Endothelial cell of umbilical vein (primary cell): Measurements from ENCODE around the gene IL9. TPM values are rescaled to one million over a fixed set of nuclear protein-coding genes. Genes with fewer than 3 reads are reported as not detected.

Source experiments
- BruUV-seq: library from RNA; stranded (reverse); fragments of 400-500 nt; replicated peaks from 2 replicates; lab custom pipeline; 2021; lab: Mats Ljungman, UMichigan
- CTCF ChIA-PET: fragments of 300-600, 350-600 bp; sonication (Branson Sonifier 250); formaldehyde crosslinking; loops from one replicate; lab custom pipeline; 2021; ENCODE audit warnings: antibody characterized with exemption, inconsistent platforms; lab: Charles Lee
- POLR2A ChIA-PET: fragments of 300-600, 350-600 bp; sonication (Branson Sonifier 250); formaldehyde crosslinking; loops from one replicate; lab custom pipeline; 2021; ENCODE audit warnings: antibody characterized with exemption, inconsistent platforms; lab: Charles Lee
- DNase-seq: peaks from one replicate; pipeline ENCODE4 v3.0.0-alpha.2; 2011; ENCODE audit warnings: low read depth, low spot score
- FAIRE-seq: peaks from 2 replicates; lab custom pipeline; 2011; peaks lifted over from hg19 to GRCh38; lab: Jason Lieb, UNC
- H2AFZ ChIP-seq: 2 replicates; pipeline ENCODE4 v1.6.0; 2012; ENCODE audit warnings: low read depth, low read length, control low read depth, inconsistent platforms
- H3K27ac ChIP-seq: 2 replicates; pipeline ENCODE4 v1.5.1; 2011; ENCODE audit warnings: low read depth, mild to moderate bottlenecking, control low read depth, low read length, moderate library complexity; ENCODE audit not compliant: insufficient read depth
- H3K27me3 ChIP-seq, 2 experiments: 2 replicates each; pipeline versions ENCODE4 v1.6.0 to v1.6.1; 2011; ENCODE audit warnings: low read length in 2 of 2, mixed read lengths in 1 of 2; ENCODE audit not compliant: control insufficient read depth in 2 of 2, insufficient read depth in 2 of 2
- H3K36me3 ChIP-seq, 2 experiments: 2 replicates in 1 of 2; 3 replicates in 1 of 2; pipeline ENCODE4 v1.5.1; 2011; ENCODE audit warnings: low read length in 2 of 2, mild to moderate bottlenecking in 1 of 2, moderate library complexity in 1 of 2; ENCODE audit not compliant: control insufficient read depth in 2 of 2, insufficient read depth in 2 of 2; ENCODE audit errors: extremely low read depth in 1 of 2
- H3K4me1 ChIP-seq: 3 replicates; pipeline ENCODE4 v1.5.1; 2011; ENCODE audit warnings: mild to moderate bottlenecking, low read length; ENCODE audit not compliant: control insufficient read depth, insufficient read depth; ENCODE audit errors: extremely low read depth
- H3K4me2 ChIP-seq: 2 replicates; pipeline ENCODE4 v1.6.1; 2011; ENCODE audit warnings: low read length, control low read depth, mixed read lengths; ENCODE audit not compliant: insufficient read depth
- H3K4me3 ChIP-seq, 3 experiments: fragments of 200-600 bp in 1 of 3; sonication (generic), shearing (Covaris generic) in 1 of 3; replicated peaks in 1 of 3; 2 replicates each; pipeline ENCODE4 v1.5.1; 2011 to 2016; ENCODE audit warnings: control low read depth in 3 of 3, low read length in 3 of 3, mild to moderate bottlenecking in 2 of 3, inconsistent platforms in 1 of 3, low read depth in 1 of 3, moderate library complexity in 1 of 3; ENCODE audit not compliant: insufficient read depth in 1 of 3
- H3K79me2 ChIP-seq: 2 replicates; pipeline ENCODE4 v1.6.0; 2012; ENCODE audit warnings: low read length, inconsistent platforms; ENCODE audit not compliant: control insufficient read depth, insufficient read depth
- H3K9ac ChIP-seq: replicated peaks from 2 replicates; pipeline ENCODE3; 2011; ENCODE audit warnings: low read length, control low read depth; ENCODE audit not compliant: insufficient read depth; ENCODE audit errors: extremely low read depth
- H3K9me1 ChIP-seq: replicated peaks from 3 replicates; pipeline ENCODE4 v1.6.0; 2011; ENCODE audit warnings: mild to moderate bottlenecking, low read length; ENCODE audit not compliant: control insufficient read depth, insufficient read depth; ENCODE audit errors: extremely low read depth
- H3K9me3 ChIP-seq: replicated peaks from 2 replicates; pipeline ENCODE4 v1.5.1; 2012; ENCODE audit warnings: low read length, inconsistent platforms; ENCODE audit not compliant: control insufficient read depth, insufficient read depth
- H4K20me1 ChIP-seq: replicated peaks from 2 replicates; pipeline ENCODE3; 2011; ENCODE audit warnings: mild to moderate bottlenecking, low read length; ENCODE audit not compliant: control insufficient read depth, insufficient read depth; ENCODE audit errors: extremely low read depth
- CTCF ChIP-seq, 2 donors: IDR thresholded peaks; 1 replicate in 1 of 2; 2 replicates in 1 of 2; pipeline ENCODE4 v1.5.1; 2011; ENCODE audit warnings: low read length in 2 of 2, mild to moderate bottlenecking in 2 of 2, moderate library complexity in 2 of 2, control low read depth in 1 of 2, inconsistent platforms in 1 of 2, low read depth in 1 of 2; ENCODE audit not compliant: insufficient read depth in 1 of 2; ENCODE audit errors: extremely low read depth in 1 of 2
- EZH2 ChIP-seq: IDR thresholded peaks from 2 replicates; pipeline ENCODE4 v1.6.1; 2012; ENCODE audit warnings: borderline replicate concordance, low read depth, mild to moderate bottlenecking, moderate library complexity, low read length, inconsistent platforms; ENCODE audit not compliant: severe bottlenecking
- FOS ChIP-seq: IDR thresholded peaks from 2 replicates; pipeline ENCODE4 v1.6.1; 2011; ENCODE audit warnings: mild to moderate bottlenecking, low read length, moderate library complexity, borderline replicate concordance; ENCODE audit not compliant: insufficient read depth
- GATA2 ChIP-seq: IDR thresholded peaks from 2 replicates; pipeline ENCODE4 v1.7.0; 2011; ENCODE audit warnings: low read depth, mild to moderate bottlenecking, moderate library complexity, mixed read lengths, low read length; ENCODE audit not compliant: insufficient read length, insufficient read depth
- MYC ChIP-seq: IDR thresholded peaks from one replicate; pipeline ENCODE4 v1.6.1; 2011; ENCODE audit warnings: mild to moderate bottlenecking, low read depth, low read length
- POLR2A ChIP-seq: IDR thresholded peaks from 2 replicates; pipeline ENCODE4 v1.6.1; 2012; ENCODE audit warnings: low read depth, mild to moderate bottlenecking, control low read depth, low read length
- POLR2AphosphoS5 ChIP-seq: IDR thresholded peaks from 2 replicates; pipeline ENCODE4 v1.6.1; 2012; ENCODE audit warnings: low read depth, mild to moderate bottlenecking, control low read depth, low read length, moderate library complexity; ENCODE audit not compliant: insufficient read depth
- dilution Hi-C: fragments of 300-500 bp; cut with MboI; formaldehyde crosslinking; loops from one replicate; pipeline ENCODE4 v1.15.0; 2019; ENCODE audit warnings: low sequenced_read_pairs; ENCODE audit not compliant: extremely low pct_ligation_motif_present
- intact Hi-C: fragments of 100-400 bp; cut with micrococcal nuclease; formaldehyde crosslinking; loops from one replicate; pipeline ENCODE4 v1.10.0; 2022
- polyA plus RNA-seq, 4 experiments: library from polyadenylated mRNA; depleted of rRNA in 3 of 4; stranded (reverse) in 3 of 4; unstranded in 1 of 4; fragments of >200 nt; gene quantifications; 2 replicates each; pipeline versions ENCODE4 v1.2.1 to v1.2.3, GENCODE V29; 2011 to 2012; ENCODE audit warnings: missing spikeins in 1 of 4
- total RNA-seq: library from RNA; stranded (reverse); gene quantifications from 2 replicates; pipeline ENCODE4 v1.2.3, GENCODE V29; 2021

Gene IL9
- total and polyA plus RNA-seq, 2 donors (not counting 3 experiments of a cell fraction or from before 2014, with no cell fraction given), result not detected

- no peaks in the 10 kb centered on the region for H3K79me2 ChIP-seq
- peaks cover 6 to 7% of the 10 kb centered on the region in 2 experiments for H3K27me3 ChIP-seq
- no peaks in the 10 kb centered on the region for H4K20me1 ChIP-seq
- no peak for TF ChIP-seq POLR2A
- TF ChIP-seq GATA2, result no peak
- TF ChIP-seq POLR2AphosphoS5, result no peak
- TF ChIP-seq MYC, result no peak
- no peak for TF ChIP-seq FOS
- no peak for TF ChIP-seq EZH2
- TF ChIP-seq CTCF (IDR thresholded peaks at IDR 0.05; ENCODE audit: extremely low read depth in 1 of 2, insufficient read depth in 1 of 2, low read depth in 1 of 2, low read length in 2 of 2), result no peak
- no peak overlapping the region for H3K4me3 ChIP-seq
- ChIA-PET POLR2A (no interaction called here), CTCF (interaction anchor here (1.7 to 5.4 kb wide), 3 partner anchors 191 to 323 kb away, joined by 4 to 52 read pairs (median 33); no protein-coding TSS in a partner anchor)
- DNase-seq (no peak), FAIRE-seq (no peak)
- dilution Hi-C loops, result no loop called here
- H3K9me3 ChIP-seq, result no peaks in the 10 kb centered on the region
- H3K9me1 ChIP-seq, result no peaks in the 10 kb centered on the region
- no TSS peak for BruUV-seq
- intact Hi-C loops, result no loop called here
- H3K36me3 ChIP-seq, result no peaks in the 10 kb centered on the region
- H3K9ac ChIP-seq, result no peak overlapping the region
- no peak overlapping the region for H3K27ac ChIP-seq
- no peaks in the 10 kb centered on the region for H3K4me1 ChIP-seq
- no peak overlapping the region for H2AFZ ChIP-seq
- H3K4me2 ChIP-seq, result no peak overlapping the region
Measured at GRCh38 chr5:135890296-135890695, 5.3 kb downstream of the IL9 start.
